Uterus (tissue), 4 donors: ENCODE measurements around the gene ACTA2. TPM values are rescaled to one million over a fixed set of nuclear protein-coding genes. Genes with fewer than 3 reads are reported as not detected.
A peak's percentile ranks its signal among the peaks of the same experiment; 100 is the strongest.

Source experiments
- DNase-seq, 2 donors: peaks; one replicate each; pipeline ENCODE4 v3.0.0-alpha.2; 2019 to 2020
- H3K27ac ChIP-seq, 2 donors: fragments of 200-600 bp; sonication (generic); 1 replicate in 1 of 2; 2 replicates in 1 of 2; pipeline ENCODE4 v1.5.1; 2016 to 2018
- H3K27me3 ChIP-seq, 2 donors: fragments of 200-600 bp; sonication (generic); one replicate each; pipeline ENCODE4 v1.5.1; 2018 to 2019; ENCODE audit warnings: control low read depth in 1 of 2
- H3K36me3 ChIP-seq, 2 donors: fragments of 200-600 bp; sonication (generic); one replicate each; pipeline ENCODE4 v1.5.1; 2019; ENCODE audit warnings: control low read depth in 1 of 2
- H3K4me1 ChIP-seq, 2 donors: fragments of 200-600 bp; sonication (generic); one replicate each; pipeline ENCODE4 v1.5.1; 2018 to 2019; ENCODE audit warnings: control low read depth in 1 of 2
- H3K4me3 ChIP-seq, 2 donors: fragments of 200-600 bp; sonication (generic); 1 replicate in 1 of 2; 2 replicates in 1 of 2; pipeline ENCODE4 v1.5.1; 2018 to 2019; ENCODE audit warnings: mild to moderate bottlenecking in 1 of 2
- H3K9me3 ChIP-seq, 2 donors: fragments of 200-600 bp; sonication (generic); one replicate each; pipeline ENCODE4 v1.5.1; 2019; ENCODE audit warnings: control low read depth in 1 of 2
- CTCF ChIP-seq, 4 experiments: fragments of 200-600 bp in 2 of 4; fragments of 450-650 bp in 2 of 4; sonication (generic) in 2 of 4; IDR thresholded peaks; one replicate each; pipeline ENCODE4 v1.5.1; 2016 to 2019; ENCODE audit warnings: antibody characterized with exemption in 4 of 4, mild to moderate bottlenecking in 2 of 4, moderate library complexity in 1 of 4
- POLR2A ChIP-seq, 2 donors: fragments of 450-650 bp; IDR thresholded peaks; one replicate each; pipeline ENCODE4 v1.6.1; 2016; ENCODE audit warnings: antibody characterized with exemption in 2 of 2, mild to moderate bottlenecking in 1 of 2, moderate library complexity in 1 of 2
- intact Hi-C: fragments of 100-400 bp; cut with DNase I; formaldehyde crosslinking; loops from one replicate; pipeline ENCODE4 v1.15.1; 2023; ENCODE audit warnings: low total_unique reads
- total RNA-seq, 4 donors: library from RNA; depleted of rRNA in 3 of 4; stranded (reverse); fragments of >200 nt in 3 of 4; gene quantifications; one replicate each; pipeline versions ENCODE4 v1.1.0 to v1.2.4, GENCODE V29; 2014 to 2023
- donor health status: DM: yes; HTN: yes; CAD: no.

Gene ACTA2
- total RNA-seq, 4 donors from 2014 or later = 2,685 to 5,347 (median 3,837) TPM

GRCh38 chr10:88957381-88957780, 4.8 kb upstream of the ACTA2 start:
- H3K4me3 ChIP-seq = no peak overlapping the region
- intact Hi-C loops = no loop called here
- no peak for TF ChIP-seq POLR2A (IDR thresholded peaks at IDR 0.05)
- TF ChIP-seq CTCF (IDR thresholded peaks at IDR 0.05) = no peak

GRCh38 chr10:88954458-88955083, 2.0 kb upstream of the ACTA2 start:
- TF ChIP-seq POLR2A (IDR thresholded peaks at IDR 0.05) (no peak), CTCF (IDR thresholded peaks at IDR 0.05) (no peak)
- no peaks in the 10 kb centered on the region for H3K27me3 ChIP-seq
- no peaks in the 10 kb centered on the region for H3K36me3 ChIP-seq
- DNase-seq = no peak
- H3K9me3 ChIP-seq = no peaks in the 10 kb centered on the region
- intact Hi-C loops = no loop called here
- H3K4me3 ChIP-seq = no peak overlapping the region
- H3K27ac ChIP-seq = peak overlapping the region; percentile 94 to 97
- peaks cover 0 to 4% of the 10 kb centered on the region in 2 donors for H3K4me1 ChIP-seq

More at GRCh38 chr10:88957381-88957780, 4.8 kb upstream of the ACTA2 start:
- DNase-seq = no peak
- no peak overlapping the region for H3K27ac ChIP-seq
- no peaks in the 10 kb centered on the region for H3K27me3 ChIP-seq
- H3K9me3 ChIP-seq = no peaks in the 10 kb centered on the region
- H3K4me1 ChIP-seq = peaks cover 0 to 4% of the 10 kb centered on the region in 2 donors
- H3K36me3 ChIP-seq = no peaks in the 10 kb centered on the region

GRCh38 chr10:88953662-88954061, 1.1 kb upstream of the ACTA2 start:
- H3K4me1 ChIP-seq = peaks cover 0 to 4% of the 10 kb centered on the region in 2 donors
- TF ChIP-seq CTCF (IDR thresholded peaks at IDR 0.05) (no peak), POLR2A (IDR thresholded peaks at IDR 0.05) (no peak)
- no peak overlapping the region for H3K4me3 ChIP-seq
- no peak for DNase-seq
- H3K9me3 ChIP-seq = no peaks in the 10 kb centered on the region
- peak overlapping the region; percentile 94 to 97 for H3K27ac ChIP-seq
- intact Hi-C loops = no loop called here
- no peaks in the 10 kb centered on the region for H3K27me3 ChIP-seq
- H3K36me3 ChIP-seq = no peaks in the 10 kb centered on the region

GRCh38 chr10:88949912-88950837, 2.4 kb downstream of the ACTA2 start:
- intact Hi-C loops = no loop called here
- peak overlapping the region; percentile 94 to 97 for H3K27ac ChIP-seq
- H3K9me3 ChIP-seq = no peaks in the 10 kb centered on the region
- peak overlapping the region; percentile 53 to 58 for H3K4me3 ChIP-seq
- no peak for DNase-seq
- H3K27me3 ChIP-seq = no peaks in the 10 kb centered on the region
- no peaks in the 10 kb centered on the region for H3K36me3 ChIP-seq
- H3K4me1 ChIP-seq = peaks cover 0 to 20% of the 10 kb centered on the region in 2 donors
- TF ChIP-seq CTCF (IDR thresholded peaks at IDR 0.05) (no peak), POLR2A (IDR thresholded peaks at IDR 0.05) (no peak)

- H3K9me3 ChIP-seq = no peaks in the 10 kb centered on the region
- TF ChIP-seq CTCF (IDR thresholded peaks at IDR 0.05) (no peak), POLR2A (IDR thresholded peaks at IDR 0.05) (no peak)
Observed at GRCh38 chr10:88949051-88949450, 3.5 kb downstream of the ACTA2 start.

More at GRCh38 chr10:88949051-88949450, 3.5 kb downstream of the ACTA2 start:
- no peaks in the 10 kb centered on the region for H3K36me3 ChIP-seq
- intact Hi-C loops = no loop called here
- peak overlapping the region; percentile 94 to 97 for H3K27ac ChIP-seq
- H3K4me1 ChIP-seq = peaks cover 8 to 20% of the 10 kb centered on the region in 2 donors
- H3K27me3 ChIP-seq = no peaks in the 10 kb centered on the region
- H3K4me3 ChIP-seq = peak overlapping the region; percentile 53 to 58
- no peak for DNase-seq
